ENCODE results near the gene PLGLB2.
"Not testable (repeated sequence)": the region's sequence is repeated elsewhere in the genome, so short reads cannot be mapped to it uniquely, and the experiment has no call there.

PLGLB2 gene
- 0.31 to 0.46 reads per million in 2 donors for total RNA-seq

DNA sequence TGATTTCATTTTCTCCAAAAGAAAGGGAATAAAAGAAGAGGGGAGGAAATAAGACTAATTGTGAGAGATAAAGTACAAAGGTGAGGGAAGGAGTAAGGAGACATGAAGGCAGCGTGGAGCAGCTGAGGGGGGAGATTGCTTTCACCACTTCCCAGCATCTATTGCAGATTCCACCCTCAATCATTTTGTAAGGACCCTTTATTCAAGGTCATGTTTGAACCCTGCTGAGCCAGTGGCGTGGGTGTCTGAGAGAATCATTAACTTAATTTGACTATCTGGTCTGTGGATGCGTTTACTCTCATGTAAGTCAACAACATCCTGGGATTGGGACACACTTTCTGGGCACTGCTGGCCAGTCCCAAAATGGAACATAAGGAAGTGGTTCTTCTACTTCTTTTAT, at the start of gene PLGLB2:
Gene PLGLB2 (plus strand): TSS at position 297 of the 400 bp plus-strand sequence. CDS start 67 bp downstream, at position 364.
- DNase-seq, result not testable (repeated sequence)

DNA sequence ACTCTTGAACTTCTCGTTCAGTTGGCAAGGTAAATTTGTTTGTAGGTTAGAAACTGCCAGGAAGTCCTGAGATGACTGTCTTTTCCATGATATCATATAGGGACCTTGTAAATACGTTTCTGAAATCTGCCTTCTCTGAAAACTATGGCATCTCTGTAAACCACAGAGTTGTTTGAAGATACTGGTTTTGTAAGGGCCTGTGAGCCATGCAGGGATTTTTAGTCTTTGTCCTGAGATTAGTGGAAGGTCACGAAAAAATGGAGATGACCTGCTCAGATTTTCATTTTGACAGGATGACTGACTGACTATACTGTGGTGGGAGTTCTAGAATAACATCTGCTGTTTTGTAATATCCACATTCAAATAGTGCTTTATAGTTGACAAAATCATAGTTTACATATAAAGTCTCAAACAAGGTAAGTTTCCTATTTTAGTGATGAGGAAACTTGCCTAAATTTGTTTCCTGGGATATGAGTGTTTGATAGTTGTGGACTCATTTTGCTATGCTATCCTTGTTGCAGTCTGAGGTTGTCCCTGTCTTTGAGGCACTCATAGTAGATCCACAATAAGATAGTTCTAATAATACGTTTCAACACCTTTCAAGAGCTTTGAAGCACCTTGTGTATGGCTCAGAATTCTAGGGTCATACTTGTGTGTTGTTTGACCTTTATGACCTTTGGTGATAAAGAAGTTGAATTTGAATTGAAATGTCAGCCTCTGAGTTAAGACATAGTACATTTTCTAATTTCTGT, 43.1 kb upstream of the PLGLB2 start:
- not testable (repeated sequence) for DNase-seq

DNA sequence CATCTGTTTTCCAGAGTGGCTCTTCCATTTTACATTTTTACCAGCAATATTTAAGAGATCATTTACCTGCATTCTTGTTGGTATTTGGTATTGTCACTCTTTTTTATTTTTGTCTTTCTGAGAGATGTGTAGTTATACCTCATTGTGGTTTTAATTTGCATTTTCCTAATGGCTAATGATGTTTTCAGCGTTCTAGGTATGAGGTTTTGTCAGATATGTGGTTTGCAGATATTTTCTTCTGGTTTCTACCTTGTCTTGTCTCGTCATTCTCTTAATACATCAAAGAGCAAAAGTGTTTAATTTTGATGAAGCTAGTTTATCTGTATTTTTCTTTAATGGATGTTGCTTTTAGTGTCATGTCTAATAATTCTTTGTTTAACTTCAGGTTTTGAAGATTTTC, 39.5 kb upstream of the PLGLB2 start:
- not testable (repeated sequence) for DNase-seq

DNA sequence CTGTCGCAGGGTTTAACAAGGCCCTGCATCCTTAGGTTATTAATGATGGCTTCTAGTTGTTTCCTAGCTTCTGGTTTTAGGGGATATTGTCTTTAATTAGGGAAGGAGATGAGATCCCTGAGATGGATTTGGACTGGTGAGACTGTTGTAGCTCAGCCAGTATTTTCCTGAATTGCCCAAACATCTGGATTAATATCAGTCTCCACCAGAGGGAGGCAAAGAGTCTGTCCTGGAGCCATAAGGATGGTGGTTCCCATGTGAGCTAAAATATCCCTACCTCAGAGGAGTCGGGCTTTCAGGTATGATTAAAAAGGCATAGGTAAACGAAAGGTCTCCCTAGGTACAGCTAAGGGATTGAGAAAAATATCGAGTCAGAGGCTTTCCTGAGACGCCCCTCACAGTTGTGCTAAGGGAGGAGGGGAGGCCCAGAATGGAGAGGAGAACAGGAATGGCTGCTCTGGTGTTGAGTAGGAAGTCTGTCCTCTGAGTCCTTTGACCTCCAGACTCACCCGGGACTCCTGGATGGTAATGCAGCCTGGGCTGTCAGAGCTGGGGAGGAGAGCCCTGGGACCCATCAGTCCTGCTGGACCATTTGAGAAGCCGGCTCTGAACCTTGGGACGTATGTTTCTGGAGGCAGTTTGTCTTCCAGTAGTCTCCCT, 19.8 kb upstream of the PLGLB2 start:
- DNase-seq, result not testable (repeated sequence)

DNA sequence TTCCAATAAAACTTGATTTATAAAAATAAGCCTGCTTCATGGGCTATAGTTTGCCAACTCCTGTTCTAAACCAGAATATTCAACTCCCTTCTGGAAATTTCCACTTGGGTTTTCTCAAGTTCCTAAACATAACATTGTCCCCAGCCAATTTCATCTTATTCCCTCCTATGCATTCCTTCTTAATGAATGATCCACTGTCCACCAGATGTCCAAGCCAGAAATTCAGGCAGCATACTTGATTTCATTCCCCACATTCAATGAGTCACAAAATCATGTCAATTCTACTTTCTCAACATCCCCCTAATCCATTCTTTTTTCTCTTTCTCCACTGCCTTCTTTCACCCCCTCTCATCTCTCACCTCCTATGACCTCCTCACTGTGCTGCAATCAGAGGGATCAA, 7.0 kb upstream of the PLGLB2 start:
- not testable (repeated sequence) for DNase-seq

DNA sequence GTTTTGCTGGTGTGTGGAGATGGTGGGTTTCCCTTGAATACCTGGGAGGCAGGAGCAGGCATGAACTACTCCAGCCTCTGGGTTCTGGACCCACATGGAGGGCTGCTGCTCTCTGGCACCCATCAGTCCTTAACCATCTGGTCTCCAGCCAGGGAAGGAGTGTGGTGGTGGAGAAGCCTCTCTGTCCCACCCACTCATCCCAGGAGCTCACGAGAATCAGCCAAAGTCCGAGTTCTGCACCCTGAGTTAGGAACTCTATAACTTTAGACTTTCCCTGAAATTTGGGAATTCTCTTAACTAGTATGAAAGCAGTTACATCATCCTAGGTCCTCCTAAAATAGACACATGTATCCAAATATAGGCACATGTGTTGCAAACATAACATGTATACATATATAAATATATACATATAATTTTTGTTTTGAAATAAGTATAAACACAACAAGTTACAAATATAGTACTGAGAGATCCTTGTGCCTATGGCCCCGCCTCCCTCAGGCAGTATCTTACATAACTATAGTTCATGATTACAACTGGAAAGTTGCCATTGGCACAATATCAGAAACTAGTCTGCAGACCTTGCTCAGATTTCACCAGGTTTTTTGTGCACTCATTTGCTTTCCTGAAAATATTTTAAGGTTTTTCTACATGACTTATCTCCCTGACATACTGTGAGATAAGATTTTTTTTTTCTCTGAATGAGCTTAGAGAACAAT, 5.3 kb upstream of the PLGLB2 start:
- DNase-seq, result not testable (repeated sequence)

DNA sequence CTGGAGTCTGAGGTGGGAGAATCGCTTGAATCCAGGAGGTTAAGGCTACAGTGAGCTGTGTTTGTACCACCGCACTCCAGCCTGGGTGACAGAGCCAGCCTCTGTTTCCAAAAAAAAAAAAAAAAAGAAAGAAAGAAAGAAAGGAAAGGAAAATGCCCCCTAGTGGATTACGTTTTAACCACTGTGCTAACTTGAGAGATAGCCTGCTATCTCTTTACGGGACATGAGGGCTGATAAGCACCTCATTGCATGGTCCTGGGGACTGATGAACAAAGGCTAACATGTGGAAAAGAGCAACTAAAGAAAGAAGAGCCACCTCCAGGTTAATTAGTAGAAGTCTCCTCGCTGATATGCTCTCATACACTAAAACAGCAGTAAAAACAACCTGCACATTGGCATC, 4.2 kb upstream of the PLGLB2 start:
- DNase-seq, result not testable (repeated sequence)

DNA sequence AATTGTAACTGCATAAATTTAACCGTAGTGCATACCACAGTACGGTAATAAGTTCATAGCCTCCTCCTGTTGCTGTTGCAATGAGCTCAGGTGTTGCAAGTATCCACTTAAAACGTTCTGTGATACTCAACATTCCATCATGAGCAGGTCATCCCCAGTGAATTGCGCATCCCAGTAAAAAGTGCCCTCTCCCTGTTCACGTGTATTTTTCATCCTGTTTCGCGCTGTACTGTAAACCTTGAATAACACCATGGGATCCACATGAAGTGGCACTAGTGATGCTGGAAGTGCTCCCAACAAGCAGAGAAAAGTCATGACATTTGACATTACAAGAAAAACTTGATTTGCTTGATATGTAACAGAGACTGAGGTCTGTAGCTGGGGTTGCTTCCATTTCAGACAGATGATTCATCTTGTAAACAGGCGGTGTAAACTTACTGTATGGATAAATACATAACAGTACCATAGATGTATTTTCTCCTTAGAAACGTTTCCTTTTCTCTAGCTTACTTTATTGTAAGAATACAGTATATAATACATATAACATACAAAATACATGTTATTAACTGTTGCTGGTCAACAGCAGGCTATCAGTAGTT, 2.4 kb upstream of the PLGLB2 start:
- not testable (repeated sequence) for DNase-seq

DNA sequence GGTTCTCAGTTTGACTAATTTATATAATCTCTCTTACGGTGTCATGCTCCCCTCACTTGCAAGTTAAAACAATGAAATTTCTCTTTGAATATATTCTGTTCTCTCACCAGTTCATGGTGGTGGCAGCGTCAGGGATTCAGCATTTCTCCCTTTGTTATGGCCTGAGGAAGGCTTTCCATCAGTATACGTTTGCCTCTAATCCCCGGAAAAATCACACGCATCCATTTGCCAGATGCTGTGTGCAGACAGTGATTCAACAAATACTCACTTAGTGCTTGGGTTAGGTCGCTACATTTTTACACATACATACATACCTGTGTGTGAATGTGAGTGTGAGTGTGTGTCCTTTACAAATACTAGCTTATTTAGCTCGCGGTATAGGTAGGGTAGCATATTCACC, 637 bp downstream of the PLGLB2 start:
- not testable (repeated sequence) for DNase-seq

DNA sequence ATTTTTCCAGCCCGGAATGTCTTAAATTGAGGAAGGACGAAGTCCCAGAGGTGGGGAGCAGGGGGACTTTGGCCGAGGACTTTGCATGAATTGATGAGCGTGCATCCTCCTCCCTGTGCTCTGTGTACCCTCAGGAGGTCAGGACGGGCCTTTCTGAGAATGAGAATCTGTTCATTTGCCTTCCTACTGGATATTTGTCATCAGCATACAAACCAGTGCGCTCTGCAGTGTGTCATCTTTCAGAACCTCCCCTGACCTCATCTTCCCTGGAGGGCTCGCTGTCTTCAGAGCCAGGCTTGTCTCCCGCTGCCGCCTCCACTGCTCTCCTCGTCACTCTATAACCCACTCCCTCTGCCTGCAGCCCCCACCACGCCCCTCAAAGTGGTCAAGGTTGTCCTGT, 2.7 kb downstream of the PLGLB2 start:
- not testable (repeated sequence) for DNase-seq

DNA sequence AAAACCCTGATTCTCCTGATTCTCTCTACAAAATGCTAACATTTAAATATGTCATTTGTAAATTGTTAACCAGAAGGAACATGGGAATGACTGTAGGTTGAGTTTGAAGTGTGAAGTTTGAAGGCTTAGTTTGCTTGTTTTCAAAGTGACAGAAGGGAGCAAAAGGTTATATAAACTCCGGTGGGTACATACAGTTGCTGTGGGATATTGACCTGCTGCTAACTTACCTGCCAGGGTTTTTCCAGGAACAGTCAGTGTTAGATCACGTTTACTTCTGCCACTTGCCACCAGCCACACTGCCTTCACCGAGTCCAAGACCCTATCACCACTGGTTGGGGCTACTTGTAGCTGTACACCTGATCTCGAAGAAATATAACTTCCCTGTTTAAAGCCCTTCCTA, 6.9 kb downstream of the PLGLB2 start:
- not testable (repeated sequence) for DNase-seq

All from activated gamma-delta T cell (primary cell).